Measurements from ENCODE around the gene GULP1.

DNA sequence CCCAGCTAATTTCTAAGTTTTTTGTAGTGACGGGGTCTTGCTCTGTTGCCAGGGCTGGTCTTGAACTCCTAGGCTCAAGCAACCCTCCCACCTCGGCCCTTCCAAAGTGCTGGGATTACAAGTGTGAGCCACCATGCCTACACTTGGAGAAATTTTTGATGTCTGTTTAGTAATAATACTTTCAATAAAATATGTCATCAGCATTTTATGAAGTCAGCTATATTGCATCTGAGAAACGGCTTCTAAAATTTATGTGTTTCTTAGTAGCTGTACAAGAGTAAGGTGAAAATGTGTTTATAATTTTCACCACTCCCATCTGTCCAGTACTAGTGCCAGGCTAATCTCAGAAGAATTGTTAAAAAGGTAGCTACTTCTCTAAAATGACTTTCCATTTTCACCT, 46.8 kb downstream of the GULP1 start:
- TF ChIP-seq YY1 (tag by site-specific recombination; IDR thresholded peaks at IDR 0.05) (no peak), ZNF24 (tag by site-specific recombination; IDR thresholded peaks at IDR 0.05) (no peak), KLF1 (tag by site-specific recombination; IDR thresholded peaks at IDR 0.05) (no peak), ZNF175 (tag by site-specific recombination; IDR thresholded peaks at IDR 0.05) (no peak), ZNF768 (tag by site-specific recombination; IDR thresholded peaks at IDR 0.05) (no peak)

All from HEK293 (cell line).